Vagina (tissue), 2 donors: ENCODE measurements around the gene ABCA8. TPM values are rescaled to one million over a fixed set of nuclear protein-coding genes. Genes with fewer than 3 reads are reported as not detected.

ENCODE experiments used
- DNase-seq, 2 donors: peaks; one replicate each; pipeline ENCODE4 v3.0.0-alpha.2; 2017; ENCODE audit errors: extremely low spot score in 2 of 2
- H3K27ac ChIP-seq: fragments of 200-600 bp; sonication (generic); one replicate; pipeline ENCODE4 v1.5.1; 2019
- H3K27me3 ChIP-seq: fragments of 200-600 bp; sonication (generic); one replicate; pipeline ENCODE4 v1.5.1; 2019
- H3K36me3 ChIP-seq, 2 donors: fragments of 200-600 bp; sonication (generic); one replicate each; pipeline ENCODE4 v1.5.1; 2017 to 2019
- H3K4me1 ChIP-seq: fragments of 200-600 bp; sonication (generic); one replicate; pipeline ENCODE4 v1.5.1; 2019
- H3K4me3 ChIP-seq, 2 donors: fragments of 200-600 bp; sonication (generic); 1 replicate in 1 of 2; 2 replicates in 1 of 2; pipeline ENCODE4 v1.5.1; 2016 to 2019
- H3K9me3 ChIP-seq: fragments of 200-600 bp; sonication (generic); one replicate; pipeline ENCODE4 v1.5.1; 2019
- CTCF ChIP-seq, 3 experiments: fragments of 450-650 bp in 2 of 3; fragments of 200-600 bp in 1 of 3; sonication (generic) in 1 of 3; IDR thresholded peaks; one replicate each; pipeline ENCODE4 v1.5.1; 2017 to 2019; ENCODE audit warnings: antibody characterized with exemption in 3 of 3, mild to moderate bottlenecking in 2 of 3, moderate library complexity in 2 of 3
- POLR2A ChIP-seq, 2 donors: fragments of 450-650 bp; IDR thresholded peaks; one replicate each; pipeline ENCODE4 v1.6.1; 2017; ENCODE audit warnings: antibody characterized with exemption in 2 of 2, mild to moderate bottlenecking in 2 of 2, moderate library complexity in 2 of 2
- POLR2AphosphoS5 ChIP-seq, 2 donors: sonication (generic); formaldehyde crosslinking; IDR thresholded peaks; one replicate each; pipeline ENCODE4 v1.9.0; 2017; ENCODE audit warnings: antibody characterized with exemption in 2 of 2, mild to moderate bottlenecking in 2 of 2, low read depth in 1 of 2; ENCODE audit not compliant: insufficient read depth in 1 of 2
- intact Hi-C: fragments of 100-400 bp; cut with DNase I; formaldehyde crosslinking; loops from one replicate; pipeline ENCODE4 v1.15.1; 2023
- total RNA-seq: library from RNA; depleted of rRNA; stranded (reverse); fragments of >200 nt; gene quantifications from one replicate; pipeline ENCODE4 v1.2.3, GENCODE V29; 2016

Gene ABCA8
- total RNA-seq, 1 donor from 2014 or later = 75.9 TPM

GRCh38 chr17:68941761-68942160, 13.4 kb downstream of the ABCA8 start:
- H3K4me1 ChIP-seq = no peaks in the 10 kb centered on the region
- H3K27ac ChIP-seq = no peak overlapping the region
- H3K27me3 ChIP-seq = no peaks in the 10 kb centered on the region
- H3K9me3 ChIP-seq = no peaks in the 10 kb centered on the region
- no peaks in the 10 kb centered on the region for H3K36me3 ChIP-seq
- intact Hi-C loops = no loop called here
- no peak for DNase-seq
- H3K4me3 ChIP-seq = no peak overlapping the region
- TF ChIP-seq POLR2AphosphoS5 (IDR thresholded peaks at IDR 0.05; ENCODE audit: insufficient read depth in 1 of 2, low read depth in 1 of 2) (no peak), POLR2A (IDR thresholded peaks at IDR 0.05) (no peak), CTCF (IDR thresholded peaks at IDR 0.05) (no peak)

- Histone ChIP-seq H3K27me3 (no peaks in the 10 kb centered on the region), H3K36me3 (no peaks in the 10 kb centered on the region), H3K9me3 (no peaks in the 10 kb centered on the region), H3K4me3 (no peak overlapping the region), H3K27ac (no peak overlapping the region), H3K4me1 (no peaks in the 10 kb centered on the region)
- no peak for TF ChIP-seq CTCF (IDR thresholded peaks at IDR 0.05)
- TF ChIP-seq POLR2AphosphoS5 (IDR thresholded peaks at IDR 0.05; ENCODE audit: insufficient read depth in 1 of 2, low read depth in 1 of 2) = no peak
- no peak for TF ChIP-seq POLR2A (IDR thresholded peaks at IDR 0.05)
- intact Hi-C loops = no loop called here
- DNase-seq = no peak
Measured at GRCh38 chr17:68939195-68939594, 16.0 kb downstream of the ABCA8 start.

- Histone ChIP-seq H3K4me1 (no peaks in the 10 kb centered on the region), H3K36me3 (no peaks in the 10 kb centered on the region), H3K27me3 (no peaks in the 10 kb centered on the region), H3K9me3 (no peaks in the 10 kb centered on the region), H3K27ac (no peak overlapping the region), H3K4me3 (no peak overlapping the region)
- intact Hi-C loops = no loop called here
- TF ChIP-seq CTCF (IDR thresholded peaks at IDR 0.05) (no peak), POLR2AphosphoS5 (IDR thresholded peaks at IDR 0.05; ENCODE audit: insufficient read depth in 1 of 2, low read depth in 1 of 2) (no peak), POLR2A (IDR thresholded peaks at IDR 0.05) (no peak)
- DNase-seq = no peak
Measured at GRCh38 chr17:68937890-68938514, 17.2 kb downstream of the ABCA8 start.

- TF ChIP-seq POLR2AphosphoS5 (IDR thresholded peaks at IDR 0.05; ENCODE audit: insufficient read depth in 1 of 2, low read depth in 1 of 2) (no peak), POLR2A (IDR thresholded peaks at IDR 0.05) (no peak), CTCF (IDR thresholded peaks at IDR 0.05) (no peak)
- H3K36me3 ChIP-seq = peaks cover 0 to 4% of the 10 kb centered on the region in 2 donors
- no peaks in the 10 kb centered on the region for H3K4me1 ChIP-seq
- DNase-seq = no peak
- intact Hi-C loops = no loop called here
- H3K27me3 ChIP-seq = no peaks in the 10 kb centered on the region
- no peak overlapping the region for H3K4me3 ChIP-seq
- no peak overlapping the region for H3K27ac ChIP-seq
- no peaks in the 10 kb centered on the region for H3K9me3 ChIP-seq
Measured at GRCh38 chr17:68927516-68927915, 27.7 kb downstream of the ABCA8 start.

- intact Hi-C loops = no loop called here
- Histone ChIP-seq H3K4me3 (no peak overlapping the region), H3K4me1 (no peaks in the 10 kb centered on the region)
Measured at GRCh38 chr17:68924793-68925720, 30.1 kb downstream of the ABCA8 start.

More at GRCh38 chr17:68924793-68925720, 30.1 kb downstream of the ABCA8 start:
- no peak for DNase-seq
- H3K36me3 ChIP-seq = no peaks in the 10 kb centered on the region
- no peak for TF ChIP-seq POLR2A (IDR thresholded peaks at IDR 0.05)
- TF ChIP-seq CTCF (IDR thresholded peaks at IDR 0.05) = no peak
- TF ChIP-seq POLR2AphosphoS5 (IDR thresholded peaks at IDR 0.05; ENCODE audit: insufficient read depth in 1 of 2, low read depth in 1 of 2) = no peak
- H3K27ac ChIP-seq = no peak overlapping the region
- no peaks in the 10 kb centered on the region for H3K9me3 ChIP-seq
- H3K27me3 ChIP-seq = no peaks in the 10 kb centered on the region
